ENCODE measurements around the gene KCND3.

Gene KCND3

DNA sequence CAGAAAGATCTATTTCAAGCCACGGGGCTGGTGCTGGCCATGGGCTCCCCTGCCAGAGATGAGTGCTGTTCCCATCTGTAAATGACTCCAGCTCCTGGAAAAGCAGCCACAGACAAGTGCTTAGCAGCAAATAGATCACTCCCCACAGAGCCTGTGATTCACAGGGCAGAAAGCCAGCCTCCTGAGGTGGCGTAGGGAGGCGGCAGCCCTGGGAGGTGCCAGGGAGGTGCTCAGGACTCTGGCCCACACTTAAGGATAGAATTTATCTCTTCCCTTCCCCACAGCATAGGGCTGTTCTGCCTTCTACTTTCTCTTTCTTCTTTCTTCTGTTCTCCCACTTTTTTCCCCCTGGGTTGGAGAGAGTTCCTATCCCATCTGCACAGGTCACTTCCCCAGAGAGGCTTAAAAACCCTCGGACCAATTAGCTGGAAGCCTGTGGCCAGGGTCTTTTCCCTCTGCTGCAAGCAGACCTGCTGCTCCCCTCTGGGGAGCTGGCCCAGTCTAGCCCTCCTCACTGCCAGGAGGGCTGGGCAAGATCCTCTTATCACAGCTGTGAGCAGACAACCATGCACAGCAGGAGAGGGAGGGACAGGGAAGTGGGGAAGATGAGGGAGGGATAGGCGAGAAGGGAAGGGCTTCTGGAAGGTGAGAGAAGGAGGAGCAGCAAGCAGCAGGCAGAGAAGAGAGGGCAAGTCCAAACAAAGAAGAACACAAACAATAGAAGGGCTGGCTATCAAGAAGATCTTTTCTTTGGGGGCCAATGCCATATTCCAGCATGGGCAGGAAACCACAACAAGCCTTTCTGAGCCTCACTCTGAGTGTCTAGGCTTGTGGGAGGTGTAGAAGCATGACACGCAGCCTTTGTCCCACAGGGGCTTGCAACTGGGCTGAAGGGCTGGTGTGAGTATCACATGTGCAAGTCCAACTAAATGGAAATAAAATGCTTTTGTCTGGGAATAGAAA is 41.0 kb downstream of the KCND3 start:
- Histone ChIP-seq H3K9me3 (ENCODE audit: control insufficient read depth, low read length) (no peaks in the 10 kb centered on the region), H3K4me1 (ENCODE audit: control insufficient read depth, insufficient read depth, low read length) (peaks cover 10% of the 10 kb centered on the region)
- 57% methylated on average over 6 of the region's 6 CpGs for WGBS, 2 experiments

DNA sequence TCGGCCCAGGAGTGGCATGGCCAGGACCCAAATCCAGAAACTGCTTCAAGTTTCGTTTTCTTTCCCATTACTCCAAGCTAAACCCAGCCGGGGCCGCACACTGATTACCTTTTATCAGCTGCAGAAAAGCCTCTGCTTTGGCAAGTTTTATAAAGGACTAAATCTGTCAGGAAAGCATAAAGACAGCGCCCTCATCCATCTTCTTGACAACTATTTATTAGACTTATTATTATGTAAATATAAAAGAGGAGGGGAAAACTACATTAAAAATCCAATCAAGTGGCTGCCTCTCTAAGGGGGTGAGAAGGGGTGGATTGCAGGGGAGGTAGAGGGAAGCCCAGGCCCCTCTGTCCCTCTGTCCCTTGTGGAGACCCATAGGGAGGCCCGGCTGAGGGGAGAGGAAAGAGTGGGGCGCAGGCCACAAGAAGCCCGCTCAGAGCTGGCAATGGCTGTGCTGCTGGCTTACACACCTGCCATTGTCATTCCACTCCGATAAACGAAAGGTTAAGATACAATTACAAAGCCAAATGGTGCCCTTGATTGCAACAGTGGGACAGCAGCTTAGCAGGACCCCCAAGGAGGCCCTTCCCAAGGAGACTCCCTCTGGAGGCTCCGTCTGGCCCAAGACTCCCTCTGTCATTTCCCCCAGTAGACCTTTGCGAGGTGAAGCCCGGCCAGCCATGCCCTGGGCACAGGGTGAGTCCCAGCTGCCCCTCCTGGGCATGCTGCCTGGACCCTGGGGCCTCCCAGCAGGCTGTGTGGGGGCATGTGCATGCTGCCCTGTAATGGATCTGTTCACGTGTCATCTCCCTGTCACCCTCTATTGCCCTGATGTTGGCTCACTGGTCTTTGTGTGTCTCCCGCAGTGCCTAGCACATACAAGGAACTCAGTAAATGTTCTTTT is 45.4 kb downstream of the KCND3 start:
- H3K4me1 ChIP-seq (ENCODE audit: control insufficient read depth, insufficient read depth, low read length), result peaks cover 8% of the 10 kb centered on the region
- no peaks in the 10 kb centered on the region for H3K9me3 ChIP-seq (ENCODE audit: control insufficient read depth, low read length)
- H3K36me3 ChIP-seq (ENCODE audit: control insufficient read depth, insufficient read depth, low read length), result no peaks in the 10 kb centered on the region
- WGBS, 2 experiments, result 90 to 91% methylated on average over 14 of the region's 15 CpGs
- no peak overlapping the region for H3K27ac ChIP-seq (ENCODE audit: insufficient read depth, low read depth, low read length, poor library complexity, severe bottlenecking)
- H3K27me3 ChIP-seq (ENCODE audit: control insufficient read depth, insufficient read depth, low read length, poor library complexity, severe bottlenecking), result no peaks in the 10 kb centered on the region
- no peak overlapping the region for H3K4me3 ChIP-seq (ENCODE audit: insufficient read depth, low read depth, low read length)

More for the DNA sequence above, 41.0 kb downstream of the KCND3 start:
- Histone ChIP-seq H3K4me3 (ENCODE audit: insufficient read depth, low read depth, low read length) (no peak overlapping the region), H3K36me3 (ENCODE audit: control insufficient read depth, insufficient read depth, low read length) (no peaks in the 10 kb centered on the region), H3K27ac (ENCODE audit: insufficient read depth, low read depth, low read length, poor library complexity, severe bottlenecking) (no peak overlapping the region), H3K27me3 (ENCODE audit: control insufficient read depth, insufficient read depth, low read length, poor library complexity, severe bottlenecking) (no peaks in the 10 kb centered on the region)

GRCh38 chr1:111943066-111943465 is 46.4 kb downstream of the KCND3 start:
- H3K36me3 ChIP-seq (ENCODE audit: control insufficient read depth, insufficient read depth, low read length), result no peaks in the 10 kb centered on the region
- 92% methylated on average over 4 of the region's 4 CpGs for WGBS, 2 experiments
- no peaks in the 10 kb centered on the region for H3K4me1 ChIP-seq (ENCODE audit: control insufficient read depth, insufficient read depth, low read length)
- H3K9me3 ChIP-seq (ENCODE audit: control insufficient read depth, low read length), result no peaks in the 10 kb centered on the region
- H3K27ac ChIP-seq (ENCODE audit: insufficient read depth, low read depth, low read length, poor library complexity, severe bottlenecking), result no peak overlapping the region
- no peak overlapping the region for H3K4me3 ChIP-seq (ENCODE audit: insufficient read depth, low read depth, low read length)
- no peaks in the 10 kb centered on the region for H3K27me3 ChIP-seq (ENCODE audit: control insufficient read depth, insufficient read depth, low read length, poor library complexity, severe bottlenecking)

GRCh38 chr1:111938536-111938935 is 50.9 kb downstream of the KCND3 start:
- H3K36me3 ChIP-seq (ENCODE audit: control insufficient read depth, insufficient read depth, low read length), result no peaks in the 10 kb centered on the region
- H3K27ac ChIP-seq (ENCODE audit: insufficient read depth, low read depth, low read length, poor library complexity, severe bottlenecking), result no peak overlapping the region
- H3K4me1 ChIP-seq (ENCODE audit: control insufficient read depth, insufficient read depth, low read length), result no peaks in the 10 kb centered on the region
- H3K4me3 ChIP-seq (ENCODE audit: insufficient read depth, low read depth, low read length), result no peak overlapping the region
- no peaks in the 10 kb centered on the region for H3K27me3 ChIP-seq (ENCODE audit: control insufficient read depth, insufficient read depth, low read length, poor library complexity, severe bottlenecking)
- WGBS, 2 experiments, result 77 to 80% methylated on average over 3 of the region's 3 CpGs
- H3K9me3 ChIP-seq (ENCODE audit: control insufficient read depth, low read length), result no peaks in the 10 kb centered on the region

- 38% methylated on average over 1 of the region's 1 CpG; no CpG with 5 or more reads in 1 of the 2 experiments for WGBS, 2 experiments
- Histone ChIP-seq H3K27me3 (ENCODE audit: control insufficient read depth, insufficient read depth, low read length, poor library complexity, severe bottlenecking) (no peaks in the 10 kb centered on the region), H3K4me1 (ENCODE audit: control insufficient read depth, insufficient read depth, low read length) (no peaks in the 10 kb centered on the region), H3K4me3 (ENCODE audit: insufficient read depth, low read depth, low read length) (no peak overlapping the region), H3K9me3 (ENCODE audit: control insufficient read depth, low read length) (no peaks in the 10 kb centered on the region), H3K36me3 (ENCODE audit: control insufficient read depth, insufficient read depth, low read length) (no peaks in the 10 kb centered on the region), H3K27ac (ENCODE audit: insufficient read depth, low read depth, low read length, poor library complexity, severe bottlenecking) (no peak overlapping the region)
Observed at GRCh38 chr1:111938123-111938522, 51.3 kb downstream of the KCND3 start.

GRCh38 chr1:111937147-111937725 is 52.2 kb downstream of the KCND3 start:
- Histone ChIP-seq H3K27me3 (ENCODE audit: control insufficient read depth, insufficient read depth, low read length, poor library complexity, severe bottlenecking) (no peaks in the 10 kb centered on the region), H3K27ac (ENCODE audit: insufficient read depth, low read depth, low read length, poor library complexity, severe bottlenecking) (no peak overlapping the region), H3K4me1 (ENCODE audit: control insufficient read depth, insufficient read depth, low read length) (no peaks in the 10 kb centered on the region), H3K36me3 (ENCODE audit: control insufficient read depth, insufficient read depth, low read length) (no peaks in the 10 kb centered on the region), H3K9me3 (ENCODE audit: control insufficient read depth, low read length) (no peaks in the 10 kb centered on the region), H3K4me3 (ENCODE audit: insufficient read depth, low read depth, low read length) (no peak overlapping the region)
- 55 to 57% methylated on average over 6 of the region's 6 CpGs for WGBS, 2 experiments

DNA sequence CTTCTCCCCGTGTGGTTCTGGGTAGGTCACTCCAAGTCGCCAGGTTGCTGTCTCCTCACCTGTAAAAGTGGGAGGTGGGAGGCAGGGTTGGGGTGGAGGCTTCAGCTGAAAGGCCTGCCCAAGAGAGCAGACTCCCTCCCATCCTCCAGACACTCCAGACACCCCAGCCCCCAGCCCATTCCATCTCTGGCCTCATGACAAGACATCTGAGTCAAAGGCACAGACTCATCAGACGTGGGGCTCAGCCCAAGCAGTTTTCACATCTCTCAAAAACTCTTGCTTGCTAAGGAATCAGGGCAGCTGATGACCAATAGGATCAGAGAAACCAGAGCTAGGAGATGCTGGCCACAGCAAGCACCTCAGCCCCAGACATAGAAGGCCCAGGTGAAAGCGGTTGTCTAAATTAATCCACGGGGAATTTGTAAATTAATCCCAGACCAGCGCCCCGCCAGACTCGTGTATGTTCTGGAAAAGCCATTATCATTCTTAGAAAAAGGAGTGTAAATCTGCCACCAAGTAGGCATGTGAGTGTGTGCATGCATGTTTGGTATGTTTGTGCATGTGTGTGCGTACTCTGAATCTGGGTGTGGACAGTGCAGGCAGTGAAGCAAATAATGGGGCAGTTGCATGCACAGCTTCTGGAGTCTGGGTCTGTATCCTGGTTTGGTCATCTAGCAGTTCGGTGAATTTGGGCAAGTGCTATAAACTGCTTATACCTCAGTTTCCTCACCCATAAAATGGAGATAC is 55.2 kb downstream of the KCND3 start:
- H3K27ac ChIP-seq (ENCODE audit: insufficient read depth, low read depth, low read length, poor library complexity, severe bottlenecking), result no peak overlapping the region
- 79 to 82% methylated on average over 10 of the region's 10 CpGs for WGBS, 2 experiments
- no peaks in the 10 kb centered on the region for H3K27me3 ChIP-seq (ENCODE audit: control insufficient read depth, insufficient read depth, low read length, poor library complexity, severe bottlenecking)
- H3K9me3 ChIP-seq (ENCODE audit: control insufficient read depth, low read length), result no peaks in the 10 kb centered on the region
- no peaks in the 10 kb centered on the region for H3K4me1 ChIP-seq (ENCODE audit: control insufficient read depth, insufficient read depth, low read length)
- no peaks in the 10 kb centered on the region for H3K36me3 ChIP-seq (ENCODE audit: control insufficient read depth, insufficient read depth, low read length)
- no peak overlapping the region for H3K4me3 ChIP-seq (ENCODE audit: insufficient read depth, low read depth, low read length)

DNA sequence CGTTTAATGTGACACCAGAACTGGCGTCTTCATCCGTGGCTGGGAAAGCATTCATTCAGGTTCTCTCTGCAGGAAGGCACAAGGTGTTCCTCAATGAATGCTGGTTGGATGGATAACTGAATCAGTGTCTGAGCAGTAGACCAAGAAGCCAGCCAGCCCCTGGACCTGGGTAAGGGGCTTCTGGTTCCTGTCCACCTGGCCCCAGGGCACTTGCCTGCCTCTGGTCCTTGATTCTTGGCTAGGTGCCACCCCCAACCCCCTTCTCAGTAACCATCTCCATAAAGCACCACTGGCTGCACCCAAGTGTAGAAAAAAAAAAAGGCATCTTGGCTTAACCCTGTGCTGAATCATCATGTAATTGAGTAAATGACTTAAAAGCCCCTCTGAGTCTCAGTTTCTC is 59.1 kb downstream of the KCND3 start:
- Histone ChIP-seq H3K4me3 (ENCODE audit: insufficient read depth, low read depth, low read length) (no peak overlapping the region), H3K36me3 (ENCODE audit: control insufficient read depth, insufficient read depth, low read length) (no peaks in the 10 kb centered on the region), H3K27ac (ENCODE audit: insufficient read depth, low read depth, low read length, poor library complexity, severe bottlenecking) (no peak overlapping the region), H3K27me3 (ENCODE audit: control insufficient read depth, insufficient read depth, low read length, poor library complexity, severe bottlenecking) (no peaks in the 10 kb centered on the region), H3K4me1 (ENCODE audit: control insufficient read depth, insufficient read depth, low read length) (peaks cover 3% of the 10 kb centered on the region), H3K9me3 (ENCODE audit: control insufficient read depth, low read length) (no peaks in the 10 kb centered on the region)
- 89% methylated on average over 3 of the region's 3 CpGs for WGBS, 2 experiments

GRCh38 chr1:111928531-111928930 is 60.9 kb downstream of the KCND3 start:
- H3K36me3 ChIP-seq (ENCODE audit: control insufficient read depth, insufficient read depth, low read length), result no peaks in the 10 kb centered on the region
- no peaks in the 10 kb centered on the region for H3K27me3 ChIP-seq (ENCODE audit: control insufficient read depth, insufficient read depth, low read length, poor library complexity, severe bottlenecking)
- no peak overlapping the region for H3K4me3 ChIP-seq (ENCODE audit: insufficient read depth, low read depth, low read length)
- H3K9me3 ChIP-seq (ENCODE audit: control insufficient read depth, low read length), result no peaks in the 10 kb centered on the region
- H3K27ac ChIP-seq (ENCODE audit: insufficient read depth, low read depth, low read length, poor library complexity, severe bottlenecking), result no peak overlapping the region
- H3K4me1 ChIP-seq (ENCODE audit: control insufficient read depth, insufficient read depth, low read length), result peaks cover 3% of the 10 kb centered on the region
- 89 to 93% methylated on average over 4 of the region's 4 CpGs for WGBS, 2 experiments

Measured in ectodermal cell (in vitro differentiated cells).